ENCODE data around the gene RPS6KA4.
A peak's percentile ranks its signal among the peaks of the same experiment; 100 is the strongest.

Gene RPS6KA4

DNA sequence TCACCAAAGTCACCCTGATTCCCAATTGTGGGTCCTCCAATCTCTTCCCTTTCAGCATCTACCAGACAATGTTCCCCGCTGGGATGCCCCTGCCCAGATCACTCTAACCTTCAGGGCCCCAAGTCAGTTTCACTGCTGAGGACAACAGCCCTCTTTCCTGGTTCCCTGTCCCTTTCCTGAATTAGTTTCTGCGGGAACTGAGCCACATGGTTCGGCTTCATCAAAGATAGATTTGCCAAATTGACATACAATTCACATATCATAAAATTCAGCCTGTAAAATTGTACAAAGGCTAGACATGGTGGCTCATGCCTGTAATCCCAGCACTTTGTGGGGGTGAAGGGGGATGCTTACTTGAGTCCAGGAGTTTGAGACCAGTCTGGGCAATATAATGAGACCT is 31.0 kb upstream of the RPS6KA4 start:
- no peak for DNase-seq

DNA sequence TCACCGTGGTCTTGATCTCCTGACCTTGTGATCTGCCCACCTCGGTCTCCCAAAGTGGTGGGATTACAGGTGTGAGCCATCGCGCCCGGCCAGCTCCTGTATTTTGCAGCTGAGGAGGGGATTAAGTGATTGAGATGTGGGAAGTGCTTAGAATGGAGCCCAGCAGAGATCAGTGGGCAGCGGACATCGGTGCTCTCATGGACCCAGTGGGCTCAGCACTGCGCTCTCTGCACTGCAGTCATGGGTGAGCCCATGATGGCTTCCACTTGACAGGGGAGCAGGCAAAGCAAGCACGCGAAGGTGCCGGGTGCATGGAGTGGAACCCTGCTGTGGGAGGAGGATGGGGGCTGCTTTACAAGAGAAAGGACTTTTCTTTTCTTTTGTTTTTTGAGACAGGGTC is 28.1 kb upstream of the RPS6KA4 start:
- no peak for DNase-seq

DNA sequence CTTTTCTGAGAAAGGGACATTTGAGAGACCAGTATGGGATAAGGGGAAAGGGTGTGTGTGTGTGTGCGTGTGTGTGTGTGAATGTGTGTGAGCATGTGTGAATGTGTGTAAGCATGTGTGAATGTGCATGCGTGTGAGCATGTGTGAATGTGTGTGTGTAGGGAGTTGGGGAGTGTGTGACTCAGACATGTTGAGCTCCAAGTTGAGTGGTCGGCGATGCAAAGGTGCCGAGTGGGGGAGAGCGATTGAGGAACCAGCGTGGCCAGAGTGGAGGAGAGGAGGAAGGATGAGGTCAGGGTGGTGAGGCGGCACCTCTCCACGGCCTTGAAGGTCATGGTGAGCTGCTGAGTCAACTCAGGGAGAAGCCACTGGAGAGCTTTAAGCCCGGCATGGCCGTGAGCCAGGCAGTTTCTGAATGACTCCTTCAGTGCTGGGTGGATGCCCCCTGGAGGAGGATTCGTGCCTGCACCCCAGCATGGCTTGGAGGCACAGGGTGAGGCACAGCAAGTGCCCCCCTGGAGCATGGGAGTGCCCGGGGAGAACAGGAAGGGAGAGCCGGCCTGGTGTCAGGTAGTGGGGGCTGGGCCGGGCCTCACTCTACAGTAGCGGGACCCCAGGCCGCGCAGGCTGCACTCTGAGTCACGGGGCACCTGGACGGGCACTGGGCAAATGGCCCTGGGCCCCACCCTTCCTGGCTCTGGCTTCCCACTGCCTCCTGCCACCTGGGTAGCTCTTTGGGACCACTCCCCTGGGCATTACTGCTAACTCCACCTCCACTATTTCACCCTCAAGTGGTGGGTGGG is 27.2 kb upstream of the RPS6KA4 start:
- DNase-seq, result peak; percentile 92

DNA sequence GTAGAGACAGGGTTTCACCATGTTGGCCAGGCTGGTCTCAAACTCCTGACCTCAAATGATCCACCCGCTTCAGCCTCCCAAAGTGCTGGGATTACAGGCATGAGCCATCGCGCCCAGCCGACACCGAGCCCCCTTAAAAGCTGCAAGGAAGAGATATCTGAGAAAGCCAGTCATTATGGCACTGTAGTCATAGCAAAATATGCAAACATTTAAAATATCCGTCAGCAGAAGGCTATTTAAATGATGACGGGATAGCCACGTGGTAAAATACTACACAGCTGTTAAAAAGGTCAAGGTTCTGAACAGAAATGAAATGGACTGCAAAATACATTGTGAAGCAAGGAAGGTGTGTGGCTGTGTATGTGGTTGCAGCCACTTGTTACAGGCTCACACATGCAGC is 25.4 kb upstream of the RPS6KA4 start:
- DNase-seq, result no peak

DNA sequence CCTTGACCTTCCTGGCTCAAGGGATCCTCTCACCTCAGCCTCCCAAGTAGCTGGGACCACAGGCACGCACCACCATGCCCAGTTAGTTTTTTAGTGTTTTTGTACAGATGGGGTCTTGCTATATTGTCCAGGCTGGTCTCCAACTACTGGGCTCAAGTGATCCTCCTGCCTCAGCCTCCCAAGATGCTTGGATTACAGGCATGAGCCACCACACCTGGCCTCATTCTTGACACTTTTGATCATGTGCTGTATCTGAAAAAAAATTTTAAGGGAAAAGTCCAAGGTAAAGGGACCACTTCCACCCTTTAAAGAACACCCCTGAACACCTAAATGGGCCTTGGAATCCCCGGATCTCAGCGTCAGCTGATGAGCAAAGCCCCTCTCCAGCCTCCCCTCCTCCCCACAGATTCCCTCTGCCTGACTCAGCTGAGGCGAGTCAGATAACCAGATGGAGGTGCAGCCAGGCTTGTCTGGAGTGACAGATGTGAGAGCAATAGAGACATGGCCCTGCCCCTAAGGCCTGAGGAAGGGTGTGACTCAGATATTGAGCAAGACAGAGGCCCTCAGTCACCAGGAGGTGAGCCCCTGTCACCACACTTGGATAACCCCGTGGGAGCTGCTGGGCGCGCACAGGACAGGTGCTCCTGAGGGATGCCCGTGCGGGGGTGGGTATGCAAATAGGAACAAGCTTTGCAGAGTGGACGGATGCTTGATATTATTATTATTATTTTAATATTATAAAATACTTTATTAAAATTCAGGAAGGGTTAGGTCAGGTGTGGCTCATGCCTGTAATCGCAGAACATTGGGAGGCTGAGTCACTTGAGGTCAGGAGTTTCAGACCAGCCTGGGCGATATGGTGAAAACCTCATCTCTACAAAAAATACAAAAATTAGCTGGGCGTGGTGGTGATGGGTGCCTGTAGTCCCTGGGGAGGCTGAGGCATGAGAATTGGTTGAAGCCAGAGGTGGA is 23.9 kb upstream of the RPS6KA4 start:
- DNase-seq, result peak; percentile 85

DNA sequence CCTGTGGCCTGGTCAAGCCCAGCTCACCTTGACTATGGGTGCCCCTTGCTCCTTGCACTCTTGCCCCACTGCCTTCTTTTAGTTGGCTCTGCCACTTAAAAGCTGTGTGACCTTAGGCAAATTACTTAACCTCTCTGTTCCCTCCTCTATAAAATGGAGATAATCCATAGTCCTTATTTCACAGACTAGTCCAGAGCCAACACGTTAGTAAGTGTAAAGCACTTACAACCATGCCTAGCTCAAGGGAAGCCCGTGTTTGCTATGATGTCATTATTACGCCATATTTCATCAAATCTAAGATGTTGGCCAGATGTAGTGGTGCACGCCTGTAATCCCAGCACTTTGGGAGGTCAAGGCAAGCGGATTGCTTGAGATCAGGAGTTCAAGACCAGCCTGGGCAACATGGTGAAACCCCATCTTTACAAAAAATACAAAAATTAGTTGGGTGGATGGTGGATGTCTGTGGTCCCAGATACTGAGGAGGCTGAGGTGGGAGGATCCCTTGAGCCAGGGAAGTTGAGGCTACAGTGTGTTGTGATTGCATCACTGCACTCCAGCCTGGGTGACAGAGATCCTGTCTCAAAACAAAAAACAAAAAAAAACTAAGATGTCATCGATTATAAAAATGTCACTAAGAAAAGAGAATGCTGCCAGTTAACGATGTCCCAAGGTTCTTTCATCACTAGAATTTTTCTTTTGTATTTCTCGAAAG is 21.3 kb upstream of the RPS6KA4 start:
- DNase-seq, result no peak

DNA sequence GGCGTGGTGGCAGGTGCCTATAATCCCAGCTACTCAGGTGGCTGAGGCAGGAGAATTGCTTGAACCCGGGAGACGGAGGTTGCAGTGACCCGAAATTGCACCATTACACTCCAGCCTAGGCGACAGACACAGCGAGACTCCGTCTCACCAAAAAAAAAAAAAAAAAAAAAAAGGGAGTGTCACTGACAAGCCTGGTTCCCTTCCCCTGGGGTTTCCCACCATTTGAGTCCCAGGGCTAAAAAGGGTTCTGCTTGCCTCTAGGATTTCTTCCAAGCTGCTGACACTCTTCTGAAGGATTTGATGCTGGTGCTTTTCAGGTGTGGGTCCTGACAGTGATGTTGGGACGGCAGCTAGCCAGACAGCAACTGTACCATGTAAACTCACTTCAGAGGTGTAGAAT is 20.2 kb upstream of the RPS6KA4 start:
- no peak for DNase-seq

DNA sequence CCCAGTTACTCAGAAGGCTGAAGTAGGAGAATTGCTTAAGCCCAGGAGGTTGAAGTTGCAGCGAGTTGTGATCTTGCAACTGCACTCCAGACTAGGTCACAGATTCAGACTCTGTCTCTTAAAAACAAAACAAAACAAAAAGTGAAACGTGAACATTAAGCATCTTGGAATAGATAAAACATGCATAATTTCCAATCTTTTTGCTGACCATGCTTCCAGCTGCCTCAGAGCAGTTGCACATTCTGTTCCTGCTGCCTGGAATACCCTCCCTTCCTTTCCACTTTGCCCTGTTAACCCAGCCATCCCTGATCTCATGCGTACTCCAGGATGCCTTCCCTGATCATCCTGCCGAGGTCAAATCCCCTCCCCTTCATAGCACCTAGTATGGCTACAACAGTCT is 19.7 kb upstream of the RPS6KA4 start:
- no peak for DNase-seq

DNA sequence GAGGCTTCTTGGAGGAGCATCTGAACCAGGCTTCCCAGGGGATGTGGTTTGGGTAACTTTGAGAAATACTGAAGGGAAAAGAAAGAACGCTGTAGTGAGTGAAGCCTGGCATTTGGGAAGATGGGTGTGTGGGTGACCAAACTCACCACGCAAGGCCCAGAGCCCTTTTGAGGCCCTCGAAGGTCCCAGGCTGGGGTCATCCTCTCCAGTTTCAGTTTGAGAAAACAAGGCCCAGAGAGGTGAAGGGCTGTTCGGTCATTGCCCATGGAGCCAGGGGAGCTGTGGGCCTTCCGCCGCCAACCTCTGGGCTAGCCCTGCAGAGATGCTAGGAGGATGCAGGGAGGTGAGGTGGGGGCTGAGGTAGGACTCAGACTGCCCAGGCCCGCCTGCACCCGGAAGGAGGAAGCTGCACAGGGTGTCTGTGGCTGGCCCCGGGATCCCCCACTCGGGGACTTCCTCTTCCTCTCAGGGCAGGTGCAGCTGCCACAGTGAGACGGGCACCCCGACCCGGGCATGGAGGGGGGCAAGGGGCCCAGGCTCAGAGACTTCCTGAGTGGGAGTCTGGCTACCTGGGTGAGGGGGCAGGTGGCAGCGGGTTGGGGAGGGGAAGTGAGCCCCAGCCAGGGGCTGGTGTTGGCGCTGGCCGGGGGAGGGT is 19.1 kb upstream of the RPS6KA4 start, which contains the start of gene CCDC88B:
Gene CCDC88B (plus strand): TSS at position 451 of the 655 bp plus-strand sequence. CDS start 63 bp downstream, at position 514.
- peak; percentile 90 for DNase-seq

DNA sequence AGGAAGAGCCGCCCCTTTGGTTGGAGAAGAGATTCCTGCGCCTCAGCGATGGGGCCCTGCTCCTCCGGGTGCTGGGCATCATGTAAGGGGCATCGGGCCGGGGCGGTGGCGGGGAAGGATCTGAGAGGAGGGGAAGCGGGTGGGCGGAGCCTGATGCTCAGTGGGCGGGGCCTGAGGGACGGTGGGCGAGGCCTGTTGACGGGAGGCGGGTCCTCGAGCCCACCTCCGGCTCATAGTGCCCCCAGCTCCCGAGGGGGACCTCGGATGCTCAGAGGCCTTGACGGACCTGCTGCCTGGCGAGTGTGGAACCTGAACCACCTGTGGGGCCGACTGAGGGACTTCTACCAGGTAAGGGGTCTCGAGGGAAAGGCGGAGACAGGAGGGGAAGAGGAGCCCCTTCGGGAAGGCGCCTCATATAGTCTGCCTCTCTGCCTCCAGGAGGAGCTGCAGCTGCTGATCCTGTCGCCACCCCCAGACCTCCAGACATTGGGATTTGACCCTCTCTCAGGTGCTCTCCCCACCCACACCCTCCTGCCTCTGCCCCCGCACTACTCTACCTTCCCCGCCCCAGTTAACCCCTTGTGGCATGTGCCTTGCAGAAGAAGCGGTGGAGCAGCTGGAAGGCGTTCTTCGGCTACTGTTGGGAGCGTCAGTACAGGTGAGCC is 18.2 kb upstream of the RPS6KA4 start:
- DNase-seq, result peak; percentile 55

DNA sequence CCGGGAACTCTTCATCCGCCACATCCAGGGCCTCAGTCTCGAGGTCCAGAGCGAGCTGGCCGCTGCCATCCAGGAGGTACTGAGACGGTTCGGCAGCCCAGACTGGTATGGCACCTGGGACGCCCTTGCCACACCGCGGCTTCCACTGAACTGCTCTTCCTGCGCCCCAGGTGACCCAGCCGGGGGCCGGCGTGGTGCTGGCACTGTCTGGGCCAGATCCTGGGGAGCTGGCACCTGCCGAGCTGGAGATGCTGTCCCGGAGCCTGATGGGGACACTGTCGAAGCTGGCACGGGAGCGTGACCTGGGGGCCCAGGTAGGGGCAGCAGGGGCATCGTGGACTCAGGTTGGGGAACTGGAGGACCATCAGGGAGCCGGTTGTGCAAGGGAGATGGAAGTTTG is 17.5 kb upstream of the RPS6KA4 start:
- DNase-seq, result no peak

DNA sequence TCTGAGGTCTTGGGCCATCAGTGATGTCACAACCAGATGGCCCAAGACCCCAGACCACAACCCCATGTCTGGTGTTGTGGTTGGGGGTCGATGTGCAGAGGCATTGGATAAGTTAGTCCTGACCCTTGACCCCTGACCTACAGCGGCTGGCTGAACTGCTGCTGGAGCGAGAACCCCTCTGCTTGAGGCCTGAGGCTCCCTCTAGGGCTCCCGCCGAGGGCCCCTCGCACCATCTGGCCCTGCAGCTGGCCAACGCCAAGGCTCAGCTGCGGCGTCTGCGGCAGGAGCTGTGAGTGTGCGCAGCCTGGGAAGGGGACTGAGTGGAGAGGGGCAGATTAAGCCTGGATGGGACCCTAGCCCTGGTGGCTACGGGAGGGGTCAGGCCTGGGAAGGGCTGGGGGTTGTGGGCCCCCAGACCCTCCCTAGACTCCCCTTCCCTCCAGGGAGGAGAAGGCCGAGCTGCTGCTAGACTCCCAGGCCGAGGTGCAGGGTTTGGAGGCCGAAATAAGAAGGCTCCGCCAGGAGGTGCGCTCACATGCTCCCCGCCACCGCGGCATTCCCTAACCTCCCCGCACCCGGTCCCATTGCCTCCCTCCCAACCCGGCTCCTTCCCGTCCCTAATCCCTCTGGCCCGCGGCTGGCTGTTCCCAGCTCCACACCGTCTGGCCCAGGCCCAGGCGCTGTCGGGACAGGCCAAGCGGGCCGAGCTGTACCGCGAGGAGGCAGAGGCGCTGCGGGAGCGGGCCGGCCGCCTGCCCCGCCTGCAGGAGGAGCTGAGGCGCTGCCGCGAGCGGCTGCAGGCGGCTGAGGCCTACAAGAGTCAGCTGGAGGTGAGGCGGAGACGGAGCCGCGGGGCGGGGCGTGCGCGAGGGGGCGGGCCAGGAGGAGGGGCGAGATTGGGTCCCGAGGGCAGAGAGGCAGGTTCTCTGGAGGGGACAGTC is 16.8 kb upstream of the RPS6KA4 start:
- DNase-seq, result no peak

DNA sequence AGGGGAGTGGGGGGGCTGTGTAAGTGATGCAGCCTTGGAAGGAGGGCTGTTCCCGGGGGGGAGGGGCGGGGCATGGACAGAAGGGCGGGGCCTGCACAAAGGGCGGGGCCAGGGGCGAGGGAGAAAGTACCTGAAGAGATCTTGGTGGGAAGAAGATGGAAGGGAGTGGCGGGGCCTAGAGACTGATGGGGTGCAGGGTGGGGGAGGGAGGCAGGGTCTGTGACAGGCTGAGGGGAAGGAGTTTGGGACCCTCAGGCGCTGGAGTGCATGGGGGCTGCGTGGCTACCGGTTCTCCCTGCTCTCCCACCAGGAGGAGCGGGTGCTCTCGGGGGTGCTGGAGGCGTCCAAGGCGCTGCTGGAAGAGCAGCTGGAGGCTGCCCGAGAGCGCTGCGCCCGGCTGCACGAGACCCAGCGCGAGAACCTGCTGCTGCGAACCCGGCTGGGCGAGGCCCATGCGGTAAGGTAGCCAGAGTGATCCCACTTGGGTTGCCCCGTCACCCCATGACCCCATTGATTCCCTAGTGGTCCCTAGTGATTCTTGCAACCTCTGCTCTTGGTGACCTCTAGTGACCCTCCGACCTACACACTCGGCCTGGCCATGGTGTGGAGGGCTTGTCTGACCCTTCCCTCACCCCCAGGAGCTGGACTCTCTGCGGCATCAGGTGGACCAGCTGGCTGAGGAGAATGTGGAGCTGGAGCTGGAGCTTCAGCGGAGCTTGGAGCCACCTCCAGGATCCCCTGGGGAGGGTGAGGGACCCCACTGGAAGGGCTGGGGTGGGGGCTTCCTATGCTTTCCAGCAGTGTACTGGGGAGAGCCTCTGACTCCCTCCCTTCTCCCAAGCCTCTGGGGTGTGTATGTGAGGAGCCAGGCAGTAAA is 15.9 kb upstream of the RPS6KA4 start:
- no peak for DNase-seq

DNA sequence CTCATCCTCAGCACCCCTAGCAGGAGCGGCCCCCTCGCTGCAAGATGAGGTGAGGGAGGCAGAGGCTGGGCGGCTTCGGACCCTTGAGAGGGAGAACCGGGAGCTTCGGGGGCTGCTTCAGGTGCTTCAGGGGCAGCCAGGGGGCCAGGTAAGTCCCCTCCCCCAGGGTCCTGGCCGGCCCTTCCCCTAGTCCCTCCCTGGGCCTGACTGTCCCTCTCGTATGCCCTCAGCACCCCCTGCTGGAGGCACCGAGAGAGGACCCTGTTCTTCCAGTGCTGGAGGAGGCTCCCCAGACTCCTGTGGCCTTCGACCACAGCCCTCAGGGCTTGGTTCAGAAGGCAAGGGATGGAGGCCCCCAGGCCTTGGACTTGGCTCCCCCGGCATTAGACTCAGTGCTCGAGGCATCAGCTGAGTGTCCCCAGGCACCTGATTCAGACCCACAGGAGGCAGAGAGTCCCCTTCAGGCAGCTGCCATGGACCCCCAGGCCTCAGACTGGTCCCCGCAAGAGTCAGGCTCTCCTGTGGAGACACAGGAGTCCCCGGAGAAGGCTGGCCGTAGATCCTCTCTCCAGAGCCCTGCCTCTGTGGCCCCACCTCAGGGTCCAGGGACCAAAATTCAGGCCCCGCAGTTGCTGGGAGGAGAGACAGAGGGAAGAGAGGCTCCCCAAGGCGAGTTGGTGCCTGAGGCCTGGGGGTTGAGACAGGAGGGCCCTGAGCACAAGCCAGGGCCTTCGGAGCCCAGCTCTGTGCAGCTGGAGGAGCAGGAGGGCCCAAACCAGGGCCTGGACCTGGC is 15.0 kb upstream of the RPS6KA4 start:
- no peak for DNase-seq

DNA sequence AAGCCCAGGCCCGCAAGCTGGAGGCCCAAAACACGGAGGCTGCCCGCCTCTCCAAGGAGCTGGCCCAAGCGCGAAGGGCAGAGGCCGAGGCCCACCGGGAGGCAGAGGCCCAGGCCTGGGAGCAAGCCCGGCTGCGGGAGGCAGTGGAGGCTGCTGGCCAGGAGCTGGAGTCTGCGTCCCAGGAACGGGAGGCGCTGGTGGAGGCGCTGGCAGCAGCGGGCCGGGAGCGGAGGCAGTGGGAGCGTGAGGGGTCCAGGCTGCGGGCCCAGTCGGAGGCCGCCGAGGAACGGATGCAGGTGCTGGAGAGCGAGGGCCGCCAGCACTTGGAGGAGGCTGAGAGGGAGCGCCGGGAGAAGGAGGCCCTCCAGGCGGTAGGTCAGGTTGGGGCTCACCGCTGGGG is 14.2 kb upstream of the RPS6KA4 start:
- DNase-seq, result no peak

DNA sequence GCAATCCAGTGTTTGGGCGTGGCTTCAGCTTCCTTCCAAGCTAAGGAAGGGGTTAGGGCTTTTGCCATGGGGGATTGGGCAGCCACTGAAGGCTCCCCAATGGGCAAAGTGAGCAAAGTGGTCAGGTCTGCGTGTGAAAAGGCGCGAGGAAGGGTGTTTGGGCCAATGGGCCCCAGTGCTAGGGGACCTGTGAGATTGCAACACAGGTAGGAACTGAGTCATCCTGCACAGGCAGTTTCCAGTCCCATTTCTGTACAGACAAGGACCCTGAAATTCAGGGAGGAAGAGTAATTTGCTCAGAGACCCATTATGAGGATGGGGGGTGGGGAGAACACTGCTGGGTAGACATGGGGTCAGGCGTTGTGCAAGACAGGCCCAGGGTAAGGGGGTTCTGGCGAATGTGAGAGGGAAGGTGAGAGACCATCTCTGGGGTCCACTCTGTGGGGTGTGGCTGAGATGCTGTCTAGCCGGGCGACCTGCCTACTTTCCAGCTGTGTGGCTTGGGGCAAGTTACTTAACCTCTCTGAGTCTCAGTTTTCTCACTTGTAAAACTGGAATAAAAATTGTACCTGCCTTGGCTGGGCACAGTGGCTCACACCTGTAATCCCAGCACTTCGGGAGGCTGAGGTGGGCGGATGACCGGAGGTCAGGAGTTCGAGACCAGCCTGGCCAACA is 11.6 kb upstream of the RPS6KA4 start:
- peak; percentile 80 for DNase-seq

DNA sequence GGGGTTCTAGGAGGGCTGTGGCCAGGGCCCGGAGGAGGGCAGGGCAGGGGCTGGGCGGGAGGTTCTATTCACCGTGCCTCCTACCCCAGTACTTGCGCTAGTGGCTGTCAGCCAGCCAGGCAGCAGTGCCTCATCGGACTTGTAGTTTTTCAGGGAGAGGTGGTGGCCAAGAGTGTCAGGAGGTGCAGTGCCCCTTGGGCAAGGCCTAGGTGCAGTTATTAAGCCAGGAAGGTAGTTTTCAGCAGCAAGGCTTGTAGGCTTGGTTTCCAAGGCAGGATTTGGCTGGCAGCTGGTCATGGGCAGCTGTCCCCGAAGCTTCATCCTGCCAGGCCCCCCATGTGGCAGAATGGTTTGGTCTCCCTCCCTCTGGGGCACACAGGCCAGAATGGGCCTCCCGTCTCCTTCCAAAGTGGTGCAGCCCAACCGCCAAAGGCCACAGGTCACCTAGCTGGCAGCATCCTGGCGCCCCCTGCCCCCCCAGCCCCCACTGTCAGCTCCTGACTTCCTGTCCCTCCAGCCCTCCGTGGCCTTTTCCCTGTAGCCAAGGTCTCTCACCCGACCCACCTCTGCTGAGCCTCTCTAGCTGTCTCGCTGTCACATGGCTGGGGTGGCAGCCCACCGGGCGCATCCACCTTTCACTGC is 10.5 kb upstream of the RPS6KA4 start:
- DNase-seq, result no peak

DNA sequence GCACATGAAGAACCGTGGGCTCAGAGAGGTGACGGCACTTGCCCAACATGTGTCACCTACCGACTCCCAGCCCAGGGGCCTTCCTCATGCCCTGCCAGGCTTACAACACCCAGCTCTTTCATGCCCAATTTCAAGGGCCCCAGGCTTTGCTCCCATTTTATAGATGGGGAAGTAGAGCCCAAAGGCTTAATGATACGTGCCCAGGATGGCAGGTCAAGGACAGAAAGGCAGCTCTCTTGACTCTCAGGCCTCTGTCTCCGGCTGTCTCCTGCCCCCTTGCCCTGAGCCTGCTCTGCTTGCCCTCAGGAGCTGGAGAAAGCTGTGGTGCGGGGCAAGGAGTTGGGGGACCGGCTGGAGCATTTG is 10.0 kb upstream of the RPS6KA4 start:
- no peak for DNase-seq
